ENCODE results near the gene CHIA. TPM values are rescaled to one million over a fixed set of nuclear protein-coding genes. Genes with fewer than 3 reads are reported as not detected.

The CHIA gene
- total and polyA plus RNA-seq, 2 of the 8 experiments (the other 6 are each of a cell fraction or from before 2014, with no cell fraction given): not detected

Small RNA genes within 50 kb of the gene (small RNA-seq; reads per million reads assigned to genes)
- gene AL356387.2 (ENCODE audit: insufficient read depth): not detected

Other genes with a start within 250 kb of the CHIA start
- gene DRAM2, start 150.8 kb upstream of the CHIA start, total RNA-seq (2021; fragmentation: NEBNext Ultra II Directional; extraction: Animal tissue kit (Norgen Biotek cat#: 25700)): 30.0 and 35.2 TPM in 2 replicates
- gene DRAM2, start 150.8 kb upstream of the CHIA start, polyA plus RNA-seq (2011; rRNA removed): 37.2 and 68.2 TPM in 2 replicates
- 28.6 and 29.6 TPM in 2 replicates for gene CEPT1, start 150.6 kb upstream of the CHIA start, total RNA-seq (2021; fragmentation: NEBNext Ultra II Directional; extraction: Animal tissue kit (Norgen Biotek cat#: 25700))
- gene CEPT1, start 150.6 kb upstream of the CHIA start, polyA plus RNA-seq (2011; rRNA removed): 9.0 and 18.5 TPM in 2 replicates
- 0.57 and 0.58 TPM in 2 replicates for gene DENND2D, start 90.2 kb upstream of the CHIA start, total RNA-seq (2021; fragmentation: NEBNext Ultra II Directional; extraction: Animal tissue kit (Norgen Biotek cat#: 25700))
- 1.4 and 1.6 TPM in 2 replicates for gene DENND2D, start 90.2 kb upstream of the CHIA start, polyA plus RNA-seq (2011; rRNA removed)
- not detected in 2 replicates for gene CHI3L2, start 63.1 kb upstream of the CHIA start, total RNA-seq (2021; fragmentation: NEBNext Ultra II Directional; extraction: Animal tissue kit (Norgen Biotek cat#: 25700))
- gene CHI3L2, start 63.1 kb upstream of the CHIA start, polyA plus RNA-seq (2011; rRNA removed): not detected in 2 replicates
- gene OVGP1, start 136.9 kb downstream of the CHIA start, total RNA-seq (2021; fragmentation: NEBNext Ultra II Directional; extraction: Animal tissue kit (Norgen Biotek cat#: 25700)): 0.33 and 0.80 TPM in 2 replicates
- 1.2 and 1.7 TPM in 2 replicates for gene OVGP1, start 136.9 kb downstream of the CHIA start, polyA plus RNA-seq (2011; rRNA removed)
- gene WDR77, start 158.4 kb downstream of the CHIA start, total RNA-seq (2021; fragmentation: NEBNext Ultra II Directional; extraction: Animal tissue kit (Norgen Biotek cat#: 25700)): 61.6 and 66.0 TPM in 2 replicates
- gene WDR77, start 158.4 kb downstream of the CHIA start, polyA plus RNA-seq (2011; rRNA removed): 139 and 156 TPM in 2 replicates
- 252 and 262 TPM in 2 replicates for gene ATP5PB, start 158.6 kb downstream of the CHIA start, total RNA-seq (2021; fragmentation: NEBNext Ultra II Directional; extraction: Animal tissue kit (Norgen Biotek cat#: 25700))
- gene ATP5PB, start 158.6 kb downstream of the CHIA start, polyA plus RNA-seq (2011; rRNA removed): 129 and 232 TPM in 2 replicates
- 0.13 and 0.42 TPM in 2 replicates for gene C1orf162, start 183.1 kb downstream of the CHIA start, total RNA-seq (2021; fragmentation: NEBNext Ultra II Directional; extraction: Animal tissue kit (Norgen Biotek cat#: 25700))
- gene C1orf162, start 183.1 kb downstream of the CHIA start, polyA plus RNA-seq (2011; rRNA removed): 0.42 and 0.86 TPM in 2 replicates
- gene ADORA3, start 212.8 kb downstream of the CHIA start, total RNA-seq (2021; fragmentation: NEBNext Ultra II Directional; extraction: Animal tissue kit (Norgen Biotek cat#: 25700)): not detected in 2 replicates
- gene ADORA3, start 212.8 kb downstream of the CHIA start, polyA plus RNA-seq (2011; rRNA removed): 0.03 TPM in 1 of 2 replicates, not detected in the other
- gene TMIGD3, start 212.8 kb downstream of the CHIA start, total RNA-seq (2021; fragmentation: NEBNext Ultra II Directional; extraction: Animal tissue kit (Norgen Biotek cat#: 25700)): not detected in 2 replicates
- not detected in 2 replicates for gene TMIGD3, start 212.8 kb downstream of the CHIA start, polyA plus RNA-seq (2011; rRNA removed)